ENCODE results near the gene ALDOB. TPM values are rescaled to one million over a fixed set of nuclear protein-coding genes. Genes with fewer than 3 reads are reported as not detected.

Gene ALDOB
- total RNA-seq, 1 donor from 2014 or later = under 0.01 TPM

DNA sequence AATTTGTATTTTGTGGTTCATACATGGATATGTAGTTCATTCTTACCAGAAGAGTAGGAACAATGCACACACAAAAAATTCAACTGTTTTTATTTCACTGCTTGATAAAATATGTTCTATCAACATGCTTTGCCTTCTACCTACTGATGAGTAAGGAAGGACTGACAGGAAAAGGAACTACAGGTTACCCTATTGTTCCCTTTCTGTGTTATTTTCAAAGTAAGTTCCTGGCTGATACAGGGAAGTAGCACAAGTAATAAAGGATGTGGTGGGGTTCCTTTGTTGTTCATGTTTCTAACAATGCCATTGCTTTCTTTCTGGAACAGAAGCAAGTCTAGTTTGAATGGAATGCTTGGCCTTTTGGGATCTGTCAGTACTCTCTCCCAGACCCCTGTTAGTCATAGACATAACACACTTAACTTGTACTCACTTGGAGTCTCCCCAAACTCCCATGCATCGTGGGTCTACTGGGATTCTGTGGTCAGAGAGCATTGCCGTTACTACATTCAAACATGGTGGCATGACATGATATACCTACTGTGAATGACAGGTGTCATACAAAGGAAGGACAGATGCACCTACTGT is 20.2 kb upstream of the ALDOB start:
- peak; percentile 19 for DNase-seq

DNA sequence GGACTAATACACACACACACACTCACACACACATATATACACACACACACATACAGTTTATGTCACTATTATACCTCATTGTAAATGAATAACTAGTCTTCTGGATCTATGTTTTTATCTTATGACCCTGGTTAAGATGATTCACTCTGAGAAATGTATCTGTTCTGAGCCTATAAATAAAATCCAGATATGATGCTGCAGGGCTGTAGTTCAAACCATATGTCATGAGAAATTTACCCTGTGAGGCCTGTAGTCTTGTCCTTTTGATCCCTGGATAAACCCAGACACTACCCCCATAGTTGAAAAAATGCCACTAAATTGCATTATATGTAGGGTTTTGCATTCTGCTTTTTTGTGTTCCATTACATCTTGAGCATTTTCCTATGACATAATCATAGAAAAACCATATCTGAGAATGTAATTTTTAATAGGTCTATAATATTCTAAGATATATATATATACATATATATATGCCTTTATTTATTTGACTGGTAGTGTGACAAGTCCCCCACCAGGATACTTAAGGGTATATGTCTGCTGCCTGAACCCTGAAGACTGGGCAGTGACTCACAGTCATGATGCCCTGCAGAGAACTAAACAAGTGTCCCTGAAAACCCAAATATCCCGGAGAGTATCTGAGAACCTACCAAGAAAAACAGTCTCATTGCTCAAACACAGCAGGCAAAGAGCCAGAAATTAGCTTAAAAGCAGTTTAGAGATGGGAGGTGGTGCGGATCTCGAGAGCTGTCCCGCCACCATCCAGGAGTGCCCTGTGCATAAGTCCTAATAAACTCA is 18.4 kb upstream of the ALDOB start:
- DNase-seq = no peak

- no peak for DNase-seq
These were observed 15.9 kb upstream of the ALDOB start for GRCh38 chr9:101451498-101451897.

- DNase-seq = no peak
These were observed 15.4 kb upstream of the ALDOB start for GRCh38 chr9:101450931-101451330.

DNA sequence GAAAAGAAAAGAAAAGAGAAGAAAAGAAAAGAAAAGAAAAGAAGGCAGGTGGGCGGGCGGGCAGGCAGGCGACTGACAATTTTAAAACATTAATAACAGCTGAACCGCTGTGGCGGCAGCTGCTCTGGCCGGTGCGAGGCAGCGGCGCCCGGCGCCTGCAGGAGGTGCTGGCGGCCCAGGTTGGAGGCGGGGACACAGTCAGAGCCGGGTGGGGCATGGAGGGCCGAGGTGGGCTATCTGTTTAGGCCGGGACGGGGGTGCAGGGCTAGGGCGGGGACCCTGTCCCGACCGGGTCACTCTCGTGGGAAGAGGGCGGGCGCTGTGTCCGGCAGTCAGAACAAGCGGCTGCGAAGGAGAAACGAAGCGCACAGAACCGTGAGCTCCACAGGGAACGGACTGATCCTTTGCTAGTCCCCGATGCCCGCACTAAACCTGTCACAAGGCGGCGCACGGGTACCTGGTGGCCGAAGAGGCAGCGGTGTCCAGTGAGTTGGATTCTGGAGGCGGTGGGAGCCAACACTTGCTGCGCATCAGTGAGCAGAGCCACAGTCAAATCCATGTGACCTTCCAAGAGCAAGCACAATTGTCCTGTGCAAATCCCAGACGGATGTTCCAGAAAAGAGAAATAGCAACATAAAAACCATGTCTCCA is 13.6 kb upstream of the ALDOB start:
- DNase-seq = peak; percentile 72

DNA sequence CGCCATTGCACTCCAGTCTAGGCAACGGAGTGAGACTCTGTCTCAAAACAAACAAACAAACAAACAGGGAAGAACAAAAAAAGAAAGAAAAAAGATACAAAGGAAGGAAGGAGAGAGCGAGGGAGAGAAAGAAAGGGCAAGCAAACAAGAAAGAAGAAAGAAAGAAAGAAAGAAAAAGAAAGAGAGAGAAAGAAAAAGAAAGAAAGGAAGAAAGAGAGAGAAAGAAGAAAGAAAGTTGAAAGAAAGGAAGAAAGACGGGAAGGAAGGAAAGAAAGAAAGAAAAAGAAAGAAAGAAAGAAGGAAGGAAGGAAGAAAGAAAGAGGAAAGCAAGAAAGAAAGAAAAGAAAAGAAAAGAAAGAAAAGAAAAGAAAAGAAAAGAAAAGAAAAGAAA is 13.1 kb upstream of the ALDOB start:
- no peak for DNase-seq

DNA sequence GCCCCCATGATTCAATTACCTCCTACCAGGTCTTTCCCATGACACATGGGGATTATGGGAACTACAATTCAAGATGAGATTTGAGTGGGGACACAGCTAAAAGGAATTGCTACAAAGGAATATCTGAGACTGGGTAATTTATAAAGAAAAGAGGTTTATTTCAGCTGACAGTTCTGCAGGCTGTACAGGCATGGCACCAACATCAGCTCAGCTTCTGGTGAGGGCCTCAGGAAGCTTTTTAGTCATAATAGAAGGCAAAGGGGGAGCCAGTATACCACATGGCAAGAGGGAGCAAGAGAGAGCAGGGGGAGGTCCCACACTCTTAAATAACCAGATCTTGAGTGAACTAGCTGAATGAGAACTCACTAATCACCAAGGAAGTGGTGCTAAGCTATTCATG is 11.2 kb upstream of the ALDOB start:
- DNase-seq = no peak

GRCh38 chr9:101445353-101446029 is 9.9 kb upstream of the ALDOB start:
- no peak for DNase-seq

DNA sequence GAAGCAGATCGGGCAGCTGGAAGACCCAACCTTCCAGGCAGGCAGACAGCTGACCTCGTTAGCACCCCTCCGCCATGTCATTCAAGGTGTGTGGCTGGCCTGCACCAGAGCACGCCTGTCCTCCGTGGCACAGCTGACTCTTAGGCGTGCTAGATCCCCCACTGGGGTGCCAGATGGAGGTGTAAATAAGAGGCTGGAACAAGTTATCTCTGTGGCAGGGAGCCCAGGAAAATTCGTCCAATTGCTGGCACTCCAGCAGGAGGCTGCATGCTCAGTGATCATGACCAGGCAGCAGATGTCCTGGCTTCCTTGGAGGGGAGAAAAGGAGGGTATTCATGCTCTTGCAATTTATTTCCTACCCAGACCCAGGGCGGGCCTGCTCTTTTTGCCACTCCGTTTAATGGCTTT is 7.8 kb upstream of the ALDOB start:
- DNase-seq = no peak

DNA sequence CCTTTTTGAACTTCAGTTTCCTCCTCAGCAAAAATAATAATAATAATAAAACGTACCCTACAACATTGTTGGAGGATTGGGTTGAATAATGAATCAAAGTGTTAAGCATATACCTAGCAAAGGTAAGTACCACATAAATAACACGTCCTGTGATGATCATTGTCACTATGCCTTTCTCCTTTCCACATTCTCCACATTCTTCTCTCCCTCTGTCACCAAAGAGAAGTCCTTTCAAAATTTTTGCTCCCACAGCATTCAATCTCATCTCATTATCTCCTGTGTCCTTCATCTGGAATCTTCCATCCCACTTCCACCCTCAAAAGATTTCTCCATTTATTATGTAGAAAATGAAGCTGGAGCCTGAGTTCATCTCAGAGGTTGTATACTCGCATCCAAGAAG is 7.2 kb upstream of the ALDOB start:
- no peak for DNase-seq

DNA sequence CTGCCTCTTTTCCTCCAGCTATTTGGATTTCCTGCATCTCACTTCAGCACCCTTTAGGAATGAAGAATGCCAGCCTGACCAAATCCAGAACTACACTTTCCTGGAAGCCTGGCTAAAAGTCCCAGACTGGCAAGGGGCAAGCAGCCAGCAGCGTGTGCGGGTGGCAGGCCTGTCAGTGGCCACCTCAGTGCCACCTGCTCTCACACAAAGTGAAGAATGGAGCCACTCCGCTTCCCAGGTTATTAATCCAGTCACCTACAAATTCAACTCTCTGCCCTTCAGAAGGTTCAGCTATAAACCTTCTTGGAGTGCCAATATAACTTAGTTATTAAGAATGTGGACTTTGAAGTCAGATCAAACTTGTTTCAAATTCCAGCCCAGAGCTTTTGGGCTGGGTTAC is 6.7 kb upstream of the ALDOB start:
- no peak for DNase-seq

GRCh38 chr9:101440714-101441230 is 5.2 kb upstream of the ALDOB start:
- DNase-seq = no peak

GRCh38 chr9:101438523-101438922 is 2.9 kb upstream of the ALDOB start:
- DNase-seq = no peak

- no peak for DNase-seq
These were observed 2.2 kb upstream of the ALDOB start for GRCh38 chr9:101437806-101438232.

- no peak for DNase-seq
These were observed 576 bp downstream of the ALDOB start for GRCh38 chr9:101434998-101435397.

DNA sequence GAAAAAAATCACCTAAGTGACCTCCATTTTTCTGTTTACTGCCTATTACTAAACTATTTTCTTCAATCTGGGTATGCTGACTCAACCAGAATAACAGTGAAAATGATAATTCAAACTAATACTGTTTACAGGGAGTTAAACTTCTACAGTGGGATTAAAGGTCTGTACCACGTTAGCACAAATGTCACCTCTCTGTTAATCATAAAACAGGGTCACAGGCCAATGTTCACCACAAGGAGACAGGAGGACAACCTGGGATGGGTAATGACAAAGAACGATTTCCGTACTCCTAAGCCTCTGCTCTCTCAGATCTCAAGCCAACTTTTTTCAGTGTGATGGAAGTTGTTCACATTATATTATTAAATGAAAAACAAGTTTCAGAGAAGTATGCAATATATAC is 2.3 kb downstream of the ALDOB start:
- DNase-seq = no peak

- no peak for DNase-seq
These were observed 2.8 kb downstream of the ALDOB start for GRCh38 chr9:101432740-101433139.

- no peak for DNase-seq
These were observed 3.4 kb downstream of the ALDOB start for GRCh38 chr9:101432171-101432570.

DNA sequence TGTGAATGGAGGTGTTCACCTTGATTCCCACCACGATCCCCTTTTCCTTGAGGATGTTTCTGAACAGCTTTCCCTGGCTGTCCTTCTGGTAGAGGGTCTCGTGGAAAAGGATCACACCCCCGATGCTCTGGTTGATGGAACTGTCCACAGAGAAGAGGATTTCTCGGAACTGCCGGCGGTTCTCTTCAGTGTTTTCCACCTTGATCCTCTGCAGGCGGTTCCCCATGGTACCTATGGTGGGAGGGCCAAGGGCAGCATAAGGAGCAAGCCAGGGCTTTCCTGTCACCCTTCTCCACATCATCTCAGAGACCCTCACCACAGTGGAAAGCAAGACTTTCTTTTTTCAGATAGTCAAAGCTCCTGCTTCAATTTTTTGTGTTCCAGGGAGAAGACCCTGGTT is 5.8 kb downstream of the ALDOB start:
- DNase-seq = no peak

- no peak for DNase-seq
These were observed 6.7 kb downstream of the ALDOB start for GRCh38 chr9:101428909-101429308.

GRCh38 chr9:101427957-101428655 is 7.5 kb downstream of the ALDOB start:
- DNase-seq = no peak

GRCh38 chr9:101427358-101427757 is 8.2 kb downstream of the ALDOB start:
- DNase-seq = no peak

DNA sequence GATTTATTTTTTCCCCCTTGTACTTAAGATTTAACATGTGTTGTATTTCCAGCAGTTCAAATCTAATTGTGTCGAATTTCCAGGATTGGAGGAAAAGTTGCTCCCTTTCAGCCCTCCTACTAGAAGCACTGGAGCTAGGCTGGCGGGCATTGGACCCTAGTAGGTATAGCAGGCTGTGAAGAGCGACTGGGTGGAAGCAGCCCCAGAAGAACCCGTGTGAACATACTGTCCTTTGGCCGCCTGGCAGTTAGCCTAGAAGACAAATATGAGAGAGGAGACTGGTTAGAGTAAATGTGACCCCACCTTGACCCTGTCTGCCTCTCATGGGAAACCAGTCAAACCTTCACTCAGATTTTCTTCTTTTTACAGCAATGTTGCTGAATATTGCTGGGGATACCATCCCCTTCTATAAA is 13.9 kb downstream of the ALDOB start:
- DNase-seq = no peak
